SK-N-SH (cell line): ENCODE data around the gene PPP1R9A.

Experiments
- EP300 ChIP-seq, 2 experiments: IDR thresholded peaks; 2 replicates each; pipeline versions ENCODE4 v1.4.0 to v1.6.1; 2012; ENCODE audit warnings: borderline replicate concordance in 1 of 2, low read depth in 1 of 2, low read length in 1 of 2
- EZH2phosphoT487 ChIP-seq: fragments of 200-600 bp; sonication (generic); IDR thresholded peaks from 2 replicates; pipeline ENCODE4 v1.6.1; 2017; ENCODE audit warnings: low read depth, mixed run types, mild to moderate bottlenecking, antibody characterized with exemption, moderate library complexity, borderline replicate concordance
- FOXJ3 ChIP-seq: sonication (generic); formaldehyde crosslinking; IDR thresholded peaks from 2 replicates; pipeline ENCODE4 v1.5.1; 2020; ENCODE audit warnings: mild to moderate bottlenecking, missing genetic modification reagents
- NFIC ChIP-seq: IDR thresholded peaks from 2 replicates; pipeline ENCODE4 v1.4.0; 2012; ENCODE audit warnings: borderline replicate concordance
- RAD21 ChIP-seq: IDR thresholded peaks from 2 replicates; pipeline ENCODE4 v1.6.1; 2012; ENCODE audit warnings: mild to moderate bottlenecking, low read length
- TF ChIP-seq, protein P1 (sequence below): fragments of 200-600 bp; sonication (generic); IDR thresholded peaks from 2 replicates; pipeline ENCODE4 v1.6.1; 2017; ENCODE audit warnings: antibody characterized with exemption, mild to moderate bottlenecking, moderate library complexity
- TF ChIP-seq, protein P2 (sequence below): IDR thresholded peaks from 2 replicates; pipeline ENCODE4 v1.6.1; 2012; ENCODE audit warnings: mild to moderate bottlenecking, low read depth, low read length, moderate library complexity

- no peak for TF ChIP-seq FOXJ3 (CRISPR knock-in tag)
- TF ChIP-seq EZH2phosphoT487, result no peak
- TF ChIP-seq, protein P1, sequence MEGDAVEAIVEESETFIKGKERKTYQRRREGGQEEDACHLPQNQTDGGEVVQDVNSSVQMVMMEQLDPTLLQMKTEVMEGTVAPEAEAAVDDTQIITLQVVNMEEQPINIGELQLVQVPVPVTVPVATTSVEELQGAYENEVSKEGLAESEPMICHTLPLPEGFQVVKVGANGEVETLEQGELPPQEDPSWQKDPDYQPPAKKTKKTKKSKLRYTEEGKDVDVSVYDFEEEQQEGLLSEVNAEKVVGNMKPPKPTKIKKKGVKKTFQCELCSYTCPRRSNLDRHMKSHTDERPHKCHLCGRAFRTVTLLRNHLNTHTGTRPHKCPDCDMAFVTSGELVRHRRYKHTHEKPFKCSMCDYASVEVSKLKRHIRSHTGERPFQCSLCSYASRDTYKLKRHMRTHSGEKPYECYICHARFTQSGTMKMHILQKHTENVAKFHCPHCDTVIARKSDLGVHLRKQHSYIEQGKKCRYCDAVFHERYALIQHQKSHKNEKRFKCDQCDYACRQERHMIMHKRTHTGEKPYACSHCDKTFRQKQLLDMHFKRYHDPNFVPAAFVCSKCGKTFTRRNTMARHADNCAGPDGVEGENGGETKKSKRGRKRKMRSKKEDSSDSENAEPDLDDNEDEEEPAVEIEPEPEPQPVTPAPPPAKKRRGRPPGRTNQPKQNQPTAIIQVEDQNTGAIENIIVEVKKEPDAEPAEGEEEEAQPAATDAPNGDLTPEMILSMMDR, result no peak
- no peak for TF ChIP-seq RAD21
- TF ChIP-seq EP300 (IDR thresholded peaks at IDR 0.05; ENCODE audit: borderline replicate concordance in 1 of 2, low read depth in 1 of 2, low read length in 1 of 2), result no peak
- TF ChIP-seq NFIC, result no peak
- TF ChIP-seq, protein P2, sequence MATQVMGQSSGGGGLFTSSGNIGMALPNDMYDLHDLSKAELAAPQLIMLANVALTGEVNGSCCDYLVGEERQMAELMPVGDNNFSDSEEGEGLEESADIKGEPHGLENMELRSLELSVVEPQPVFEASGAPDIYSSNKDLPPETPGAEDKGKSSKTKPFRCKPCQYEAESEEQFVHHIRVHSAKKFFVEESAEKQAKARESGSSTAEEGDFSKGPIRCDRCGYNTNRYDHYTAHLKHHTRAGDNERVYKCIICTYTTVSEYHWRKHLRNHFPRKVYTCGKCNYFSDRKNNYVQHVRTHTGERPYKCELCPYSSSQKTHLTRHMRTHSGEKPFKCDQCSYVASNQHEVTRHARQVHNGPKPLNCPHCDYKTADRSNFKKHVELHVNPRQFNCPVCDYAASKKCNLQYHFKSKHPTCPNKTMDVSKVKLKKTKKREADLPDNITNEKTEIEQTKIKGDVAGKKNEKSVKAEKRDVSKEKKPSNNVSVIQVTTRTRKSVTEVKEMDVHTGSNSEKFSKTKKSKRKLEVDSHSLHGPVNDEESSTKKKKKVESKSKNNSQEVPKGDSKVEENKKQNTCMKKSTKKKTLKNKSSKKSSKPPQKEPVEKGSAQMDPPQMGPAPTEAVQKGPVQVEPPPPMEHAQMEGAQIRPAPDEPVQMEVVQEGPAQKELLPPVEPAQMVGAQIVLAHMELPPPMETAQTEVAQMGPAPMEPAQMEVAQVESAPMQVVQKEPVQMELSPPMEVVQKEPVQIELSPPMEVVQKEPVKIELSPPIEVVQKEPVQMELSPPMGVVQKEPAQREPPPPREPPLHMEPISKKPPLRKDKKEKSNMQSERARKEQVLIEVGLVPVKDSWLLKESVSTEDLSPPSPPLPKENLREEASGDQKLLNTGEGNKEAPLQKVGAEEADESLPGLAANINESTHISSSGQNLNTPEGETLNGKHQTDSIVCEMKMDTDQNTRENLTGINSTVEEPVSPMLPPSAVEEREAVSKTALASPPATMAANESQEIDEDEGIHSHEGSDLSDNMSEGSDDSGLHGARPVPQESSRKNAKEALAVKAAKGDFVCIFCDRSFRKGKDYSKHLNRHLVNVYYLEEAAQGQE, result no peak
Measured at GRCh38 chr7:95311389-95311788, 404.0 kb downstream of the PPP1R9A start.
